GM12864 (cell line): ENCODE results near the gene PWWP2B.

ENCODE experiments used
- DNase-seq: peaks from one replicate; pipeline ENCODE4 v3.0.0-alpha.2; 2011; ENCODE audit warnings: low read depth
- H3K4me3 ChIP-seq: 2 replicates; pipeline ENCODE4 v1.5.1; 2011; ENCODE audit warnings: mild to moderate bottlenecking, low read depth, low read length, control low read depth
- CTCF ChIP-seq: IDR thresholded peaks from 2 replicates; pipeline ENCODE4 v1.5.1; 2011; ENCODE audit warnings: low read depth, mild to moderate bottlenecking, moderate library complexity, low read length, control low read depth, inconsistent platforms; ENCODE audit errors: missing control alignments

The PWWP2B gene

GRCh38 chr10:132460691-132461090 is 63.7 kb downstream of the PWWP2B start:
- no peak for TF ChIP-seq CTCF
- no peak for DNase-seq
- no peak overlapping the region for H3K4me3 ChIP-seq

GRCh38 chr10:132461103-132461682 is 64.2 kb downstream of the PWWP2B start:
- no peak for TF ChIP-seq CTCF
- no peak overlapping the region for H3K4me3 ChIP-seq
- no peak for DNase-seq

GRCh38 chr10:132461683-132462231 is 64.8 kb downstream of the PWWP2B start:
- TF ChIP-seq CTCF, result no peak
- no peak overlapping the region for H3K4me3 ChIP-seq
- DNase-seq, result no peak

GRCh38 chr10:132462463-132463332 is 65.7 kb downstream of the PWWP2B start:
- H3K4me3 ChIP-seq, result no peak overlapping the region
- no peak for DNase-seq
- TF ChIP-seq CTCF, result no peak

GRCh38 chr10:132463333-132464255 is 66.6 kb downstream of the PWWP2B start:
- H3K4me3 ChIP-seq, result no peak overlapping the region
- no peak for DNase-seq
- TF ChIP-seq CTCF, result no peak

GRCh38 chr10:132464256-132465192 is 67.5 kb downstream of the PWWP2B start:
- H3K4me3 ChIP-seq, result no peak overlapping the region
- no peak for TF ChIP-seq CTCF
- DNase-seq, result no peak
